Measurements from ENCODE around the gene FBXW4.

- TF ChIP-seq EP300 (IDR thresholded peaks at IDR 0.05) = no peak
- no peak for TF ChIP-seq POLR2AphosphoS5 (IDR thresholded peaks at IDR 0.05)
- no peak for TF ChIP-seq CTCF (IDR thresholded peaks at IDR 0.05)
Observed at GRCh38 chr10:101619983-101620382, 75.0 kb downstream of the FBXW4 start.

All from upper lobe of left lung (tissue), 4 donors.